B cell (primary cell): Measurements from ENCODE around the gene MGAT4B. TPM values are rescaled to one million over a fixed set of nuclear protein-coding genes. Genes with fewer than 3 reads are reported as not detected.

Experiments
- ATAC-seq: fragments of 200-7000 bp; cut with Tn5 transposase; one replicate; pipeline ENCODE4 v1.10.0; 2021; ENCODE audit warnings: low read depth, mild to moderate bottlenecking, moderate number of reproducible peaks, moderate library complexity
- CTCF ChIA-PET: fragments of 350-600 bp; sonication (Branson Sonifier 250); formaldehyde crosslinking; loops from one replicate; lab custom pipeline; 2021; ENCODE audit warnings: antibody characterized with exemption, inconsistent platforms; lab: Charles Lee
- POLR2A ChIA-PET: fragments of 350-600 bp; sonication (Branson Sonifier 250); formaldehyde crosslinking; loops from one replicate; lab custom pipeline; 2021; ENCODE audit warnings: antibody characterized with exemption; lab: Charles Lee
- DNase-seq: peaks from one replicate; pipeline ENCODE4 v3.0.0; 2013
- H2AFZ ChIP-seq: 2 replicates; pipeline ENCODE4 v1.6.1; 2012; ENCODE audit warnings: mild to moderate bottlenecking, low read depth, low read length; ENCODE audit not compliant: insufficient read depth, poor library complexity, severe bottlenecking
- H3K27ac ChIP-seq, 2 donors: 1 replicate in 1 of 2; 2 replicates in 1 of 2; pipeline ENCODE4 v1.5.1; 2012 to 2013; ENCODE audit warnings: low read length in 2 of 2, mild to moderate bottlenecking in 2 of 2, moderate library complexity in 1 of 2
- H3K27me3 ChIP-seq, 4 experiments: fragments of 200-600 bp in 1 of 4; sonication (generic) in 1 of 4; replicated peaks in 1 of 4; 1 replicate in 2 of 4; 2 replicates in 2 of 4; pipeline versions ENCODE4 v1.6.1 to v1.7.0; 2013 to 2016; ENCODE audit warnings: low read length in 3 of 4, mild to moderate bottlenecking in 2 of 4, mixed read lengths in 1 of 4, moderate library complexity in 1 of 4; ENCODE audit not compliant: insufficient read depth in 4 of 4, control insufficient read depth in 3 of 4; ENCODE audit errors: control extremely low read depth in 1 of 4
- H3K36me3 ChIP-seq, 2 experiments: replicated peaks in 1 of 2; 1 replicate in 1 of 2; 2 replicates in 1 of 2; pipeline versions ENCODE4 v1.6.1 to v1.7.1; 2013; ENCODE audit warnings: low read length in 1 of 2; ENCODE audit not compliant: insufficient read depth in 2 of 2, control insufficient read depth in 1 of 2; ENCODE audit errors: control extremely low read depth in 1 of 2, extremely low read depth in 1 of 2
- H3K4me1 ChIP-seq, 2 donors: fragments of 200-600 bp in 1 of 2; sonication (generic) in 1 of 2; 1 replicate in 1 of 2; 2 replicates in 1 of 2; pipeline versions ENCODE4 v1.5.1 to v1.6.1; 2013 to 2017; ENCODE audit warnings: low read length in 2 of 2; ENCODE audit not compliant: control insufficient read depth in 2 of 2, insufficient read depth in 2 of 2
- H3K4me2 ChIP-seq: replicated peaks from 2 replicates; pipeline ENCODE3; 2012; ENCODE audit warnings: mild to moderate bottlenecking, low read depth, low read length; ENCODE audit not compliant: poor library complexity, severe bottlenecking
- H3K4me3 ChIP-seq, 5 experiments: fragments of 200-600 bp in 1 of 5; sonication (generic) in 1 of 5; 1 replicate in 3 of 5; 2 replicates in 2 of 5; pipeline versions ENCODE4 v1.5.1 to v1.7.0; 2011 to 2016; ENCODE audit warnings: low read length in 4 of 5, mild to moderate bottlenecking in 4 of 5, low read depth in 2 of 5, control low read depth in 1 of 5, moderate library complexity in 1 of 5; ENCODE audit not compliant: insufficient read depth in 1 of 5; ENCODE audit errors: control extremely low read depth in 1 of 5, extremely low read depth in 1 of 5
- H3K79me2 ChIP-seq: fragments of 200-600 bp; sonication (generic); one replicate; pipeline ENCODE4 v1.6.0; 2016; ENCODE audit warnings: low read length; ENCODE audit not compliant: control insufficient read depth, insufficient read depth
- H3K9ac ChIP-seq: fragments of 200-600 bp; sonication (generic); 2 replicates; pipeline ENCODE4 v1.6.1; 2017; ENCODE audit warnings: mild to moderate bottlenecking, low read length, moderate library complexity
- H3K9me3 ChIP-seq, 3 donors: one replicate each; pipeline versions ENCODE4 v1.6.1 to v1.7.1; 2013; ENCODE audit warnings: low read length in 2 of 3; ENCODE audit not compliant: control insufficient read depth in 2 of 3, insufficient read depth in 1 of 3; ENCODE audit errors: control extremely low read depth in 1 of 3
- H4K20me1 ChIP-seq: 2 replicates; pipeline ENCODE4 v1.6.0; 2012; ENCODE audit warnings: mild to moderate bottlenecking, low read length; ENCODE audit not compliant: insufficient read depth, control insufficient read depth, poor library complexity, severe bottlenecking
- H3K27ac Mint-ChIP-seq: one replicate; pipeline ENCODE4 v1.8.0; 2021; ENCODE audit warnings: mixed read lengths
- H3K27me3 Mint-ChIP-seq: one replicate; pipeline ENCODE4 v1.8.0; 2021; ENCODE audit warnings: mixed read lengths
- H3K4me1 Mint-ChIP-seq: one replicate; pipeline ENCODE4 v1.8.0; 2021; ENCODE audit warnings: mixed read lengths
- H3K4me3 Mint-ChIP-seq: one replicate; pipeline ENCODE4 v1.8.0; 2021; ENCODE audit warnings: mixed read lengths
- H3K9me3 Mint-ChIP-seq: one replicate; pipeline ENCODE4 v1.8.0; 2022; ENCODE audit warnings: mixed read lengths; ENCODE audit not compliant: insufficient read depth
- CTCF ChIP-seq: fragments of 200-600 bp; IDR thresholded peaks from one replicate; pipeline ENCODE4 v1.8.0; 2022; ENCODE audit warnings: antibody characterized with exemption, mild to moderate bottlenecking
- EZH2 ChIP-seq: IDR thresholded peaks from 2 replicates; pipeline ENCODE4 v1.6.1; 2012; ENCODE audit warnings: borderline replicate concordance, low read depth, mild to moderate bottlenecking, moderate library complexity, low read length; ENCODE audit not compliant: insufficient read depth, poor library complexity, severe bottlenecking
- WGBS: methylation state at CpG from one replicate; pipeline ENCODE4 v1.1.5; 2013; ENCODE audit warnings: missing lambda C conversion rate; ENCODE audit not compliant: insufficient coverage; 5-methylcytosine and 5-hydroxymethylcytosine counted together
- intact Hi-C: fragments of 100-400 bp; cut with micrococcal nuclease; formaldehyde crosslinking; loops from one replicate; pipeline ENCODE4 v1.10.0; 2022
- polyA plus RNA-seq: library from polyadenylated mRNA; depleted of rRNA; stranded (reverse); fragments of >200 nt; gene quantifications from 2 replicates; pipeline ENCODE4 v1.2.3, GENCODE V29; 2012
- total RNA-seq, 2 donors: library from RNA; stranded (reverse); fragments of 120-200 nt in 1 of 2; gene quantifications; 1 replicate in 1 of 2; 2 replicates in 1 of 2; pipeline versions ENCODE4 v1.2.3 to v1.2.4, GENCODE V29; 2013 to 2022

The MGAT4B gene
- total and polyA plus RNA-seq, 2 donors (not counting 1 experiment from before 2014, with no cell fraction given), result 105 to 165 TPM

GRCh38 chr5:179822059-179822432, 15.4 kb upstream of the MGAT4B start:
- 92% methylated on average over 2 of the region's 3 CpGs for WGBS
- Mint-ChIP-seq H3K4me1 (peaks cover 55% of the 10 kb centered on the region), H3K27me3 (no peaks in the 10 kb centered on the region), H3K9me3 (no peaks in the 10 kb centered on the region), H3K27ac (peak overlapping the region; percentile 98), H3K4me3 (peak overlapping the region; percentile 98)
- Histone ChIP-seq H3K9ac (peak overlapping the region; percentile 98), H3K4me2 (peak overlapping the region; percentile 98), H3K4me3 (peak overlapping the region in 4 of 5 experiments; percentile 76 to 94 (median 86)), H3K27me3 (peaks cover 0 to 4% (median 0%) of the 10 kb centered on the region in 4 experiments), H3K9me3 (no peaks in the 10 kb centered on the region), H4K20me1 (peaks cover 63% of the 10 kb centered on the region), H2AFZ (no peak overlapping the region), H3K27ac (peak overlapping the region; percentile 91 to 98), H3K79me2 (peaks cover 70% of the 10 kb centered on the region), H3K36me3 (peaks cover 2 to 40% of the 10 kb centered on the region in 2 experiments), H3K4me1 (peaks cover 35 to 47% of the 10 kb centered on the region in 2 donors)
- no peak for DNase-seq
- ATAC-seq, result no peak
- TF ChIP-seq CTCF, result no peak
- TF ChIP-seq EZH2, result no peak
- POLR2A ChIA-PET, result interaction anchor here (0.7 to 1.0 kb wide), 8 partner anchors 9 to 90 kb away, joined by 3 to 5 read pairs (median 3); partner anchors contain the start of genes LTC4S and MAML1
- intact Hi-C loops, result no loop called here
- CTCF ChIA-PET, result interaction anchor here (1.0 to 1.6 kb wide), 4 partner anchors 15 to 153 kb away, joined by 3 to 11 read pairs (median 5); partner anchors contain the start of gene MRNIP
